Stimulated activated CD8-positive, alpha-beta memory T cell treated with anti-CD3 and anti-CD28 coated beads, Interleukin-7, amount 100 ng/mL, for 1 hour (primary cell): ENCODE measurements around the gene AADAC.
"Not testable (repeated sequence)": the region's sequence is repeated elsewhere in the genome, so short reads cannot be mapped to it uniquely, and the experiment has no call there.

Experiments
- DNase-seq, 2 donors: peaks; one replicate each; pipeline ENCODE4 v3.0.0-alpha.2; 2020; ENCODE audit warnings: low read depth in 2 of 2

Gene AADAC

DNA sequence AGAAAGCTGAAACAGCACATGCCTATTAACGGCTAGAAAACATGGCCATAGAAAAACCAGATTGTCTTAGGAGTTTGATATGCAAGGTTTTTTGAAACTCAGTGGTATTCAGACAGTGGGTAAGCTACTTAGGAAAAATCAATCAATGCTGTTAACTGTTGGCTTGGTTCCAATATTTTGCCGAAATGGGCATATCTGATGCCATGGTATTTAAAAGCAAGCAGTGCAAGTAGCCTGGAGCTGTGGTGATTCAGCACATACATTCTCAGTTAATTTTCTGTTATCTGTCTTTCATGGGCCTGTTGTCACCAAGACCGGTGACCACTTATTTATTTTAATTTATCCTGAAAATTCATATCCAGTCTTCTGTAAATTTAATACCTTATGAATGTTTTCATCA lies 42.2 kb downstream of the AADAC start:
- no peak for DNase-seq

DNA sequence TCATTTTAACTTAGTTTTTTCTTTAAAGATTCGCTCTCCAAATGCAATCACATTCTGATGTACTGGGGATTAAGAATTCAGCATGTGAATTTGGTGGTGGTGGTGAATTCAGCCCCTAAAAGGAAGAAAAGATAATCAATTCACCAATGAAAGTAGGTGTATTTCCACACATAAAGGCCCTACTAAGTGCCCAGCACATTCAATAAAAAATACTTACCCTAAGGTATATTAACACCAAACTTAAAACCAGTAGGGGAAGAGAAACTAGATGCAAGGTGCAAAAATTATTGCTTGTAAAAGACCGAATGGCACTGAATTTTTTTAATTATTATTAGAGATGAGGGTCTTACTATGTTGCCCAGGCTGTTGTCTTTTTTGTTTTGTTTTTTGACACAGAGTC lies 42.7 kb downstream of the AADAC start:
- no peak for DNase-seq

DNA sequence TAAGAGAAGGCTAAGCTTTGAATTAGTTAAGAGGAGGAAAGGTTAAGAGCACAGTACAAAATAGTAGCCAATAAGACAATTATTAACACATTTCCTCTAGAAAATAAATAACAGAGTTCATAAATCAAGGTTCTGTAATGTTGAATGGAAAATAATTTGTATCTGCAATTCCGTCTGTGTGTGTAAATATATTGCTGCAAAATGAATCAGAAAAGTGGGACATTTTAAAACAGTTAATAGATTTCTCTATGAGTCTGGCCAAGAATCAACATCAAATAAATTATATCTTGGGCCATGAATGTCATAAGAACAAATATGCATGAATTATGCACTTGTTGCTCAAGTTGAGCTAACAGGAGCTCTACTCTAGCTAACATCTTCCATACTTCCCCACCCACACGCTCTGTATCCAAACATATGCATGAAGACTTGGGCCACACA lies 45.3 kb downstream of the AADAC start:
- no peak for DNase-seq

DNA sequence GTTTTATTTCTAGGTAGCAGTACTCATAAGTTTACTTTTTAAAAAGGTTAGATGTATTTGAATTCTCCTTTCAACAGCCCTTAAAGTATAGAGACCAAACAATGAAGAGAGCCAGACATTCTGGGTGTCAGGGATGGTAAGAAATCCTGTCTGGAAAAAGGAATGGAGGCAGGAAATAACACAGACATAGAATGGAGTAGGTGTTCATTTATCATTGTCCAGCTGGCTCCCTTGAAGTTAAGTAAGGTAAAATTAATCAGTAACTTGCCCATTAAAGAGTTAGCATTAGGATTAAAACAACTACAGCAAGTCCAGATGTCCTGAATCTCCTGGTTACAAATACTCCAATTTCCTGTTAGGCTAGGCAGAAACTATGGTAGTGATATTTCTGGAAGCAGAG lies 46.0 kb downstream of the AADAC start:
- no peak for DNase-seq

DNA sequence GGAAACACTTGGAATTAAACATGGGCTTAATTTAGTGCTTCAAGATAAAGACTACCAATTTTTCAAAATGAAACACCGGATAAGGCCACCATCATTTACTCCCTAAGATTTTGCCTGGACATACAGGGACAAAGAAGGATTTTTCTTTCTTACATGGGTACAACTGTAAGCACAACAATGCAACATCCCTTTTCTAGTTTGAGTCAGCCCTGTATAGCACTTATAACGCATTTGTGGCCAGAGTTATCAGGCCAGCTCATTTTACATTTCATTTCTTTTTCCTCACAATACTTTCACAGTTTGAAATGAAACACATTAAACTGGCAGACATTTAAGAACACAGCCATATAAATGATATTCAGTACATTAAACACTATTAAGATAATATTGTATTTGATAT lies 49.7 kb downstream of the AADAC start:
- DNase-seq: no peak

DNA sequence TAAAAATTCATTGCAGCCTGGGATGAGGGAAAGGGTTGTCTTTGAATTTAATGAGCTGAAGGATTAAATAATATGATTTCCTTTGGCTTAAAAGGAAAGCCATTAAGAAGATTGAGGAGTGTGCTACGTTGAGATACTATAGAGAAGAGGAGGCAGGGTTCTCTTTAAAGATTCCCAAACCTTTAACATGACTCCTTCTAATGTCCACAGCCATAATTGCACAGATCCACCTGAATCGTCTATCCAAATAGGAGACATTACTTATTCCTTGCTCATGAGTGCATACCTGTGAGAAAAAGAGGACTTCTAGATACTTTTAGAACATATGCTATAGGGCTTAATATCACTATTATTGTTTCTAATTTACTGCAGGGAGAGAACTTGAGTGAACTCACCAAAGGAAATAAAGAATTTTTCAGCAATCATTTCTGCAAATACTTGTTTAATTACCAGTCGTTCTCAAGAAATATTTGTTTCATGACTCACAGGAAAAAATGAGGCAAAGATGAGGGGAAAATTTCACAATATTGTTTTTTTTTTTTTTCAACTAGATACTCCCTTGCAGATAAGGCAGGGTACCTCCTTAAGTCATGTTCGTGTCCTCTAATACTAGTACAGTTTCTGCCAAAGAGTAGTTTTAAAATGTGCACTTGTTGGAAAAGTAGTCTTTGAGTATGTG lies 50.6 kb downstream of the AADAC start:
- no peak for DNase-seq

DNA sequence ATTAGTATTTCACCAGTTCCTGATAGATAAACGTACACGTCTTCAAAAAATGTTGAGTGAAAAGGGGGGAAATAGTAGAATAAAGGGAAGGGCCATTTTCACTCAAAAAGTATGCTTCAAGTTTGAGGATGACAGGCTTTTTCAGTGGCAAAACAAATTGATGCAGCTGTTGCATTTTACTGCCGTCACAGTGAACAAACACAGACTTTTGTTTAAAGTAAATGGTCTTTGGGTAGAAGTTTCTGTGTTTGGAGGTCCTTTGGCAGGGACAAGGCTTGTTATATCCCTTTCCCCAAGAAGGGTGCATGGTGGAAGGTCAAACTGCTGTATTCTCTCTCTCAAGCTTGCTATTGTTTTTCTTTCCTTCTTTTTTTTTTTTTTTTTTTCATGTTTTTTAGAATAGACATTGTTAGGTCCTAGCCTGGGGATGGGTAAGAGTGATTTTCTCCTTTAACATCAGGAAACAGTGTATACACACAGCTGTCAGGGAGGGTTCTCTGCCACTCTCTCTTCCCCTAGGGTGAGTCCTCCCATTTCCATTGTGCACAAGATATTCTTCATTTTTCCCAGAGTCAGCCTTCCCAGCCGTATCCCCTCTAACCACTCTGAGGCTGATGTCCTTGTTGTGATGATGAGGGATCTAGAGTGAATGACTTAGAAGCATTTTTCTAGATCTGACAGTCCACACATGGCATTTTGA lies 52.9 kb downstream of the AADAC start:
- no peak for DNase-seq

DNA sequence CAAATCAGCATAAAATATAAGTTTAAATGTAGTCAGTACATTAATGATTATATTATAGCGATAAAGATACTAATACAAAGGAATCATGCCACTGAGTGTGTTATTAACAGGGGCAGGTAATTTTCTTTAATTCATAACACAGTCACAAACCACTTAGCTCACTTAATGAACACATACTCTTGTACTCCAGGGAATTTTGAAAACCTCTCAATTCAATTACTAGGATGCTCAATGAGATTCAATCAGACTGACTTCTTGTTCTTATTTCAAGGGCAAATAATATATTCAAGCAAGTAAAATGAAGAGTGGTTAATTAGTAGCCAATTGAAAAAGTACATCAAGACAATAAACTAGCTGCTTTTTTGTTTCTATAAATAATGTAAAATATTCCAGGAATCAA lies 53.8 kb downstream of the AADAC start:
- DNase-seq: no peak

DNA sequence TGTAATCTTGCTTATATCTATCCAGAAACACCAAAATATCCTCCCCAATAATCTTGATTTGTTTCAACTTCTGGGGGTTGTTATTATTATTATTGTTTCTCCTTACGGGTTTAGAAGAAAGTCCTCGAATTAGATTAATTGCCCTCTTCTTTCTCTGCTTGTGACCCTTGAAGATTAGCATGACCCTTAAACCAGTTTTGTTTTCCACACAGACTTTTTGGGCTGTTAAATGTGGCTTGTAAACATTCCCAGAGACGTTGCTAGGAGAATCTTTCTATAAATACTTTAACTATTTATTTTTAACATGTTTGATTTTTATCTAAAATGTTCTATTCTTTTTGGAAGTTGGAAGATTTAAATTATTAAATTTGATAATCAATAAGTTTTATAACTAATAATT lies 55.3 kb downstream of the AADAC start:
- no peak for DNase-seq

DNA sequence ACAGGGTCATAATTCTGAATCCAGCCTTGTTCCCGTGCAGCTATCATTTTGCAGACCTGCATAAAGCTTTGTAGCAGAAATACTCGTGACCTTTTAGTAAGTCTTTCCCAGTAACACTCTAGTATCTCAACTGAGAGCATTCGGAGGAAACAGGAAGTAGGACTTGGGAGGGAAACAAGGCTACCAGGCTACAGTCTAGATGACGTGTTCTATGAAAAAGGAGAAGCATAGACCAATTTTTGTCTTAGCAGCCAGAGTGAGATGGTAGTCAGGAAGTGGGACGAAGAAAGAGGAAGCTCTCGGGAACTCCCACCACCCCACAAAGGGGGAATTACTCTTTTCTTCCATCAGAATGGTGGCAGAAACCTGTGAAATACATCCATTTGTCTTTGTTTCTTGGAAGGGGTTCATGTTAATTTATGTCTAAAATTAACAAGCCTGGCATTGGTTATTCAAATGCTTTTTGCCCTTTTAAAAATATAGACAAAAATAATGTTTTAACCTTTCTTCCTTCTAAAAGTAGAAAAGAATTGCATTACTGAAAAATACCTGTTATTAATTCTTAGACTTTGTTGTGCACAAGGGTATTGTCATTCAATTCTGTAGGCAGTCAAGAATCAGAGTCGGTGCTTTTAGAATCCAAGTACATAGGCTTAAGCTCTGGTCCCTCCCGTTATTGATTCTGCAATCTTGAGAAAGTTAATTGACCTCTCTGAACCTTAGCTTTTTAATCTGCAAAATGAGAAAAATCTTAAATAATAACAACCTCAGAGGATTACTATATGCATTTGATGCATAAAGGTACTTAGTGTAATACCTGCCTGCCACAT lies 57.9 kb downstream of the AADAC start:
- DNase-seq: no peak

DNA sequence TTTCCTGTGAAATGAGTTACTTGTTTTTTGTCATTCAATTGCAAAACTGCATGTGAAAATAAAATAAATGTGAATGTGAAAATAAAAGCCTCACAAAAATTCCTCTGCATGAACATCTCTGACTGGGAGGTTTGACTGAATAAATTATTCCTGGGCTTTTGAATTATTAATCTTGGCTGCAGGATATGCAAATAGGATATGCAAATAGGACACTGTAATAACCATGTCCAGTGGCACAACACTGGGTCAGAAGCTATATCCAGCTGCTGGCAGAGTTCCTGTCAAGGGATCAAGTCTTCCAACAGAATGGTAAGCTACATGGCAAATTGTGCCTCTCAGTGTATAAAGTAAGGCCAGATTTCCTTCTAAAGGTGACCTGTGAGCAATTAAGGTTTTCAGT lies 59.5 kb downstream of the AADAC start, which contains the start of gene SUCNR1:
SUCNR1 (plus strand) TSS at position 246 of the 400 bp plus-strand sequence. CDS start 6,250 bp downstream, outside the sequence.
- DNase-seq: no peak

DNA sequence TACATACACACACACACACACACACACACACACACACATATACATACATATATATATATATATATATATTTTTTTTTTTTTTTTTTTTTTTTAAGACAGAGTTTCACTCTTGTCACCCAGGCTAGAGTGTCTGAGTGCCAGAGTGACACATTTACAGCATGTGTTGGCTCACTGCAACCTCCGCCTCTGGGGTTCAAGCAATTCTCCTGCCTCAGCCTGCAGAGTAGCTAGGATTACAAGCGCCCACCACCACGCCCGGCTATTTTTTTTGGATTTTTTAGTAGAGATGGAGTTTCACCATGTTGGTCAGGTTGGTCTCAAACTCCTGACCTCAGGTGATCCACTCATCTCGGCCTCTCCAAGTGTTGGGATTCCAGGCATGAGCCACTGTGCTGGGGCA lies 60.2 kb downstream of the AADAC start:
- not testable (repeated sequence) for DNase-seq

DNA sequence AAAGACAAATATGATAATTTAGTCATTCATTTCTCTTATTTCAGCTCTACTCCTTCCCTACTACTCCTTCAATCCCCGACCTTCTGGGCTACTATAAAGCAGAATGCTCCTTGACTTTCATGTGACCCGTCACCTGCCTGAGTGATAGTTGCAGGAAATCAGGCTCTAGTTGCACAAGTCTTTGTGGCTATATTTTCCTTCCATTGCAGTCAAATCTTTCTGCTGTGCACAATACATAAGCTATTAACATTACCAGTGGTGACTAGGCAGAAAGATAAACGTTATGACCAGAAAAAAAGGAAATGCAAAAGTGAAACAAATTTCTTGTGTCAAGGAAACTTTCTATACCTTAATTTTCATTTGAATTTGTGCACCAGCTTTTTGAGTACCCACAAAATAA lies 61.8 kb downstream of the AADAC start:
- no peak for DNase-seq

DNA sequence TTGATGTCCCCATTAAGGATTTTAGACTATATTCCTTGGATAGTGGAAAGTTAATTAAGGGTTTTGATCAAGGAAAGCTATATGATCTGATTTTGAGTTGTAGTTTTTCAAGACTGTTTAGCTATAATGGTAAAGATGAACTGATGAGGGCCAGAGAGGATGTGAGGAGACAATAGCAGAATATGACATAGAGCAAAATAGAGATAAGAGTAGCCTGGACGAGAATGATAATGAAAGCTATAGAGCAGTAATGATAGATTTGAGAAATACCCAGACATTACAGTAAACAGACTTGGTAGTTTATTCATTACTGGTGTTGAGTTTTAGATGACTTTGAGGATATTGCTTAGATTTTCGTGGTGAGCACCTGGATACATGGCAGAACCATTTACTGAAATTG lies 63.4 kb downstream of the AADAC start:
- DNase-seq: no peak
